ENCODE measurements around the gene CCNG1. TPM values are rescaled to one million over a fixed set of nuclear protein-coding genes. Genes with fewer than 3 reads are reported as not detected.
"Not testable (repeated sequence)": the region's sequence is repeated elsewhere in the genome, so short reads cannot be mapped to it uniquely, and the experiment has no call there.

CCNG1 gene
- total RNA-seq, 1 donor from 2014 or later = 173 TPM

DNA sequence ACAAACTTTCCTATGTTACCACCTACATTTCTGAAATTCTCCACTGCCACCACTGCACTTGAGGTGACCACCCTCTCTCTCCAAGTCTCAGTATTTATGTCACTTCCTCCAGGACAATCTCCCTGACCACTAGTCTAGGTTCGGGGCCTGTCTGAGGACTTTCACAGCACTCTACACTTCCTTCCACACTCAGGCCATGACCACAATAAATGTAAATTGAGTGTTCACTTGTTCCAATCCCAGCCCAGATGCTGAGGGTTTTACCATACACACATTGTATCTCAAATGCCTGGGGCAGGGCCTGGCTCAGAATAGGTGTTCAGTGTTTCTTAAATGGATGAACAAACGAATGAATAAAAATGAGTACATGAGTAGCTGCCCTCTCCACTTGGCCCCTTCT is 26.9 kb upstream of the CCNG1 start:
- DNase-seq (ENCODE audit: low read depth) (no peak), FAIRE-seq (no peak)
- no peaks in the 10 kb centered on the region for H3K27me3 ChIP-seq (ENCODE audit: control insufficient read depth, insufficient read depth, low read length)
- no peak for TF ChIP-seq CTCF (IDR thresholded peaks at IDR 0.05; ENCODE audit: insufficient read depth, low read length, severe bottlenecking)
- no peaks in the 10 kb centered on the region for H3K36me3 ChIP-seq (ENCODE audit: control insufficient read depth, insufficient read depth, low read length)
- no peak overlapping the region for H3K4me3 ChIP-seq (ENCODE audit: low read depth, low read length)

GRCh38 chr5:163415673-163416072 is 21.7 kb upstream of the CCNG1 start:
- FAIRE-seq; DNase-seq (ENCODE audit: low read depth); H3K27me3 ChIP-seq (ENCODE audit: control insufficient read depth, insufficient read depth, low read length); H3K4me3 ChIP-seq (ENCODE audit: low read depth, low read length); H3K36me3 ChIP-seq (ENCODE audit: control insufficient read depth, insufficient read depth, low read length): not testable (repeated sequence)

DNA sequence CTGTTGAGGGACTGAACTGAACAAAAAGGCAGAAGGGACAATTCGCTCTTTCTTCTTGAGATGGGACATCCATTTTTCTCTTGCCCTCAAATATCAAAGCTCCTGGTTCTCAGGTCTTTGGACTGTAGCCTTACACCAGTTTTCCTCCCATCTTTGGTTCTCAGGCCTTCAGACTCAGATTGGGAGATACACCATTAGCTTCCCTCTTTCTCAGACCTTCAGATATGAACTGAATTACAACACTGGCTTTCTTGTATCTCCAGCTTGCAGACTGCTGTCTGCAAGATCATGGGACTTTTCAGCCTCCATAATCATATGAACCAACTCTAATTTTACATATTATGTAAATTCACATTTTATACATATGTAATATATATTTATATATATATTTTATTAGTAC is 12.6 kb upstream of the CCNG1 start:
- TF ChIP-seq CTCF (IDR thresholded peaks at IDR 0.05; ENCODE audit: insufficient read depth, low read length, severe bottlenecking) = no peak
- no peaks in the 10 kb centered on the region for H3K27me3 ChIP-seq (ENCODE audit: control insufficient read depth, insufficient read depth, low read length)

DNA sequence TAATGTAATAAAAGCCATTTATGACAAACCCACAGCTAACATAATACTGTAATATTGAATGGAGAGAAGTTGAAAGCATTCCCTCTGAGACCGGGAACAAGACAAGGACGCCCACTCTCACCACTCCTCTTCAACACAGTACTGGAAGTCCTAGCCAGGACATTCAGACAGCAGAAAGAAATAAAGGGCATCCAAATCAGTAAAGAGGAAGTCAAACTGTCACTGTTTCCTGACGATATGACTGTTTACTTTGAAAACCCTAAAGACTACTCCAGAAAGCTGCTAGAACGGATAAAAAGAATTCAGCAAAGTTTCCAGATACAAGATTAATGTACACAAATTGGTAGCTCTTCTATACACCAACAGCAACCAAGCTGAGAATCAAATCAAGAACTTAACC is 11.3 kb upstream of the CCNG1 start:
- not testable (repeated sequence) for DNase-seq (ENCODE audit: low read depth); FAIRE-seq; H3K36me3 ChIP-seq (ENCODE audit: control insufficient read depth, insufficient read depth, low read length); H3K4me3 ChIP-seq (ENCODE audit: low read depth, low read length); H3K27me3 ChIP-seq (ENCODE audit: control insufficient read depth, insufficient read depth, low read length)

More for the DNA sequence above, 12.6 kb upstream of the CCNG1 start:
- FAIRE-seq (no peak), DNase-seq (ENCODE audit: low read depth) (no peak)
- Histone ChIP-seq H3K36me3 (ENCODE audit: control insufficient read depth, insufficient read depth, low read length) (no peaks in the 10 kb centered on the region), H3K4me3 (ENCODE audit: low read depth, low read length) (no peak overlapping the region)

DNA sequence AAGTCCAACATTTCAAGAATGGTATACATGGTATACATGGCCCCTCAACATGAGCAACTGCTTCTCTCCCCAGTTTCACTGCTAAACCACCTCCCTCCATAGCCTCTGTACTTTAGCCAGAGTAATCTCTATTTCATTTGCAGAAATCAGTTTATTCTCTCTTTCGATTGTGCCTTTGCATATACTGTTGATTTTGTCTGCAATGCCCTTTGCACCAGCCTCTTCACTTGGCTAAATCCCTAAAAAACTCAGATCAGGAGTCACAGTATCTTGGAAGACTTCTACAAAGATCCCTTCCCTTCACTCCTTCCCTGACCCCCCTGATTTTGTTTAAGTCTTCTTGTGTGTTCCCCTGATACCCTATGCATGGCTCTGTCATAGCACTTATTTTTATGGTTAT is 4.9 kb upstream of the CCNG1 start:
- FAIRE-seq (no peak), DNase-seq (ENCODE audit: low read depth) (no peak)
- Histone ChIP-seq H3K27me3 (ENCODE audit: control insufficient read depth, insufficient read depth, low read length) (no peaks in the 10 kb centered on the region), H3K36me3 (ENCODE audit: control insufficient read depth, insufficient read depth, low read length) (no peaks in the 10 kb centered on the region), H3K4me3 (ENCODE audit: low read depth, low read length) (no peak overlapping the region)
- TF ChIP-seq CTCF (IDR thresholded peaks at IDR 0.05; ENCODE audit: insufficient read depth, low read length, severe bottlenecking) = no peak

DNA sequence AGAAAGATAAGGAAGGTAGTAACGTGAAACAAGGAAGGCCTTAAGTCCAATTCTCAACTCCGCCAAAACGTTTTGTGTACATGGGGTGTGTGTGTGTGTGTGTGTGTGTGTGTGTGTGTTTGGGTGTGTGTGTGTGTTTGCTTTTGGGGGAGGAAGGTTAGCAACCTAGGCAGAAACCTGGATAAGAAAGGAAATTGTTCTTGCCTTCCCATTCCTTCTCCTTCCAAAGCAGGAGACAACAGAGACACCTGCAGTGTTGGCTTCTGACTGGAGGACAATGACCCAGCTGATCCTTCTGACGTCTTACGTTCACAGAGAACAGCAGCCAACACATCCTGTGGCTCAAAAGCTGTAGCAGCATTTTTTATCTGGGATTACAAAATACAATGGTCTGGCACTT is 4.1 kb upstream of the CCNG1 start:
- FAIRE-seq = no peak
- no peaks in the 10 kb centered on the region for H3K27me3 ChIP-seq (ENCODE audit: control insufficient read depth, insufficient read depth, low read length)

More for the DNA sequence above, 4.1 kb upstream of the CCNG1 start:
- DNase-seq (ENCODE audit: low read depth) = no peak
- H3K36me3 ChIP-seq (ENCODE audit: control insufficient read depth, insufficient read depth, low read length) = no peaks in the 10 kb centered on the region
- no peak overlapping the region for H3K4me3 ChIP-seq (ENCODE audit: low read depth, low read length)
- no peak for TF ChIP-seq CTCF (IDR thresholded peaks at IDR 0.05; ENCODE audit: insufficient read depth, low read length, severe bottlenecking)

Measured in bronchial epithelial cell (primary cell).